Prostate gland (tissue), 2 donors: ENCODE results near the gene EGR1. TPM values are rescaled to one million over a fixed set of nuclear protein-coding genes. Genes with fewer than 3 reads are reported as not detected.
"Not testable (repeated sequence)": the region's sequence is repeated elsewhere in the genome, so short reads cannot be mapped to it uniquely, and the experiment has no call there.

Source experiments
- DNase-seq: peaks from one replicate; pipeline ENCODE4 v3.0.0-alpha.2; 2019; ENCODE audit warnings: low spot score
- H3K27ac ChIP-seq, 2 donors: fragments of 200-600 bp; sonication (generic); 2 replicates each; pipeline ENCODE4 v1.5.1; 2017 to 2019
- H3K27me3 ChIP-seq: fragments of 200-600 bp; sonication (generic); replicated peaks from 2 replicates; pipeline ENCODE4 v1.5.1; 2019; ENCODE audit not compliant: insufficient read depth
- H3K36me3 ChIP-seq, 2 donors: fragments of 200-600 bp; sonication (generic); 1 replicate in 1 of 2; 2 replicates in 1 of 2; pipeline versions ENCODE4 v1.5.1 to v1.8.1; 2017 to 2019
- H3K4me1 ChIP-seq: fragments of 200-600 bp; sonication (generic); replicated peaks from 2 replicates; pipeline ENCODE4 v1.5.1; 2019
- H3K4me3 ChIP-seq, 2 donors: fragments of 200-600 bp; sonication (generic); 2 replicates each; pipeline ENCODE4 v1.5.1; 2017 to 2019
- H3K9me3 ChIP-seq: fragments of 200-600 bp; sonication (generic); 2 replicates; pipeline ENCODE4 v1.5.1; 2017
- CTCF ChIP-seq, 4 experiments: fragments of 200-600 bp in 2 of 4; fragments of 450-650 bp in 2 of 4; sonication (generic) in 2 of 4; IDR thresholded peaks; 1 replicate in 3 of 4; 2 replicates in 1 of 4; pipeline ENCODE4 v1.5.1; 2016 to 2019; ENCODE audit warnings: antibody characterized with exemption in 4 of 4, mild to moderate bottlenecking in 2 of 4, moderate library complexity in 2 of 4
- POLR2A ChIP-seq: fragments of 450-650 bp; IDR thresholded peaks from one replicate; pipeline ENCODE4 v1.6.1; 2016; ENCODE audit warnings: antibody characterized with exemption, mild to moderate bottlenecking
- POLR2AphosphoS5 ChIP-seq: sonication (generic); formaldehyde crosslinking; IDR thresholded peaks from one replicate; pipeline ENCODE4 v1.6.1; 2017; ENCODE audit warnings: antibody characterized with exemption
- WGBS: methylation state at CpG from one replicate; pipeline ENCODE4 v1.1.5; 2018; 5-methylcytosine and 5-hydroxymethylcytosine counted together
- intact Hi-C: fragments of 100-400 bp; cut with DNase I; formaldehyde crosslinking; loops from one replicate; pipeline ENCODE4 v1.14.2; 2022
- total RNA-seq, 2 donors: library from RNA; depleted of rRNA; stranded (reverse); fragments of >200 nt; gene quantifications; one replicate each; pipeline ENCODE4 v1.1.0, GENCODE V29; 2016

The EGR1 gene
- total RNA-seq, 2 donors from 2014 or later: 12.2 to 19.5 TPM

- Histone ChIP-seq H3K36me3 (no peaks in the 10 kb centered on the region), H3K4me3 (no peak overlapping the region), H3K27me3 (no peaks in the 10 kb centered on the region), H3K9me3 (no peaks in the 10 kb centered on the region), H3K4me1 (no peaks in the 10 kb centered on the region), H3K27ac (no peak overlapping the region)
- intact Hi-C loops: no loop called here
- no peak for DNase-seq
- TF ChIP-seq CTCF (IDR thresholded peaks at IDR 0.05) (no peak), POLR2AphosphoS5 (no peak), POLR2A (no peak)
- 35% methylated on average over 6 of the region's 6 CpGs for WGBS
Measured at GRCh38 chr5:138472353-138472752, 7.1 kb downstream of the EGR1 start.

- H3K4me3 ChIP-seq, H3K36me3 ChIP-seq, H3K9me3 ChIP-seq, DNase-seq, H3K4me1 ChIP-seq, H3K27me3 ChIP-seq, intact Hi-C loops, H3K27ac ChIP-seq: not testable (repeated sequence)
- WGBS: 92% methylated on average over 5 of the region's 5 CpGs
Measured at GRCh38 chr5:138473151-138473550, 7.9 kb downstream of the EGR1 start.

GRCh38 chr5:138476918-138477317, 11.6 kb downstream of the EGR1 start:
- no peaks in the 10 kb centered on the region for H3K27me3 ChIP-seq
- H3K36me3 ChIP-seq: no peaks in the 10 kb centered on the region
- no peak overlapping the region for H3K4me3 ChIP-seq
- no peaks in the 10 kb centered on the region for H3K4me1 ChIP-seq
- TF ChIP-seq POLR2AphosphoS5 (no peak), CTCF (IDR thresholded peaks at IDR 0.05) (no peak), POLR2A (no peak)
- H3K9me3 ChIP-seq: no peaks in the 10 kb centered on the region
- no peak overlapping the region for H3K27ac ChIP-seq
- intact Hi-C loops: no loop called here
- DNase-seq: no peak
- 42% methylated on average over 7 of the region's 7 CpGs for WGBS

- H3K27me3 ChIP-seq: no peaks in the 10 kb centered on the region
- TF ChIP-seq POLR2AphosphoS5 (no peak), POLR2A (no peak), CTCF (IDR thresholded peaks at IDR 0.05) (no peak)
- 59% methylated on average over 4 of the region's 4 CpGs for WGBS
- H3K4me3 ChIP-seq: no peak overlapping the region
- H3K4me1 ChIP-seq: no peaks in the 10 kb centered on the region
- no peak for DNase-seq
- no peaks in the 10 kb centered on the region for H3K36me3 ChIP-seq
- intact Hi-C loops: no loop called here
- no peak overlapping the region for H3K27ac ChIP-seq
- H3K9me3 ChIP-seq: no peaks in the 10 kb centered on the region
Measured at GRCh38 chr5:138482638-138483037, 17.4 kb downstream of the EGR1 start.

GRCh38 chr5:138488481-138488945, 23.2 kb downstream of the EGR1 start:
- DNase-seq: no peak
- WGBS: 50% methylated on average over 5 of the region's 5 CpGs
- H3K27me3 ChIP-seq: no peaks in the 10 kb centered on the region
- no peak overlapping the region for H3K27ac ChIP-seq
- intact Hi-C loops: no loop called here
- TF ChIP-seq CTCF (IDR thresholded peaks at IDR 0.05): no peak
- TF ChIP-seq POLR2AphosphoS5: no peak
- no peak for TF ChIP-seq POLR2A
- H3K36me3 ChIP-seq: no peaks in the 10 kb centered on the region
- no peaks in the 10 kb centered on the region for H3K4me1 ChIP-seq
- no peak overlapping the region for H3K4me3 ChIP-seq
- no peaks in the 10 kb centered on the region for H3K9me3 ChIP-seq
